ENCODE measurements around the gene BAZ2B. TPM values are rescaled to one million over a fixed set of nuclear protein-coding genes. Genes with fewer than 3 reads are reported as not detected.

Gene BAZ2B
- total and polyA plus RNA-seq, 8 donors, result 60.0 to 142 (median 101) TPM

DNA sequence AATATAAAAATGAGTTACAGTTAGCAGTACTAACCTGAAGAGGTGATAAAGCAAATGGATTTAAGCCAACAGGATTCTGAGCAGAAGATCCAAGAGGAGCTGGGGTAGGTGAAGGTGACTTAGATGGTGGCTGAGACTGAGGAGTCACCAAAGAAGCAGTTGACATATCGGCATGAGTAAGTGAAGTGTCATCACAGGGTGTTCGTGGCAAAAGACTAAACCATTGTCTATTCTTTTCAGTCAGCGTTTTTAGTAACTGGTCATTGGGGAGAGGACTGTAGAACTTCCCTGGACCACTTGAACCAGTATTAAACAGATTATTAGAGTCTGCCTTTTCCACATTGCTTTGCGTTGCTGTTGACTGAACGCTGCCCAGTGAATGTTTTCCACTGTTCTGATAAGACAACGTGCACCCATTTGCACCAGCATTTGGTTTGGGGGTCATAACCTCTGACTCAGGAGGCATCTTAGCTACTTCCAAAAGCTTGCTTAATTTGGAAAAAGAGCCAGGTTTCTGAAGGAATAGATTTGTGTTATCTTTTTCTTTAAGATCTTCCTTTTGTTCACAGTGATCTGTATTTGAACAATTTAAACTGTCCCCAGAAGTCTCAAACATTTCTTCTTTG lies 266.6 kb downstream of the BAZ2B start:
- DNase-seq (no peak), ATAC-seq (no peak)
- Histone ChIP-seq H3K36me3 (peaks cover 0 to 68% of the 10 kb centered on the region in 2 donors), H3K9me3 (no peaks in the 10 kb centered on the region), H3K4me3 (no peak overlapping the region), H3K4me1 (no peaks in the 10 kb centered on the region), H3K27me3 (no peaks in the 10 kb centered on the region), H3K27ac (no peak overlapping the region)
- intact Hi-C loops (cut with DNase I), result no loop called here
- TF ChIP-seq, protein P1, sequence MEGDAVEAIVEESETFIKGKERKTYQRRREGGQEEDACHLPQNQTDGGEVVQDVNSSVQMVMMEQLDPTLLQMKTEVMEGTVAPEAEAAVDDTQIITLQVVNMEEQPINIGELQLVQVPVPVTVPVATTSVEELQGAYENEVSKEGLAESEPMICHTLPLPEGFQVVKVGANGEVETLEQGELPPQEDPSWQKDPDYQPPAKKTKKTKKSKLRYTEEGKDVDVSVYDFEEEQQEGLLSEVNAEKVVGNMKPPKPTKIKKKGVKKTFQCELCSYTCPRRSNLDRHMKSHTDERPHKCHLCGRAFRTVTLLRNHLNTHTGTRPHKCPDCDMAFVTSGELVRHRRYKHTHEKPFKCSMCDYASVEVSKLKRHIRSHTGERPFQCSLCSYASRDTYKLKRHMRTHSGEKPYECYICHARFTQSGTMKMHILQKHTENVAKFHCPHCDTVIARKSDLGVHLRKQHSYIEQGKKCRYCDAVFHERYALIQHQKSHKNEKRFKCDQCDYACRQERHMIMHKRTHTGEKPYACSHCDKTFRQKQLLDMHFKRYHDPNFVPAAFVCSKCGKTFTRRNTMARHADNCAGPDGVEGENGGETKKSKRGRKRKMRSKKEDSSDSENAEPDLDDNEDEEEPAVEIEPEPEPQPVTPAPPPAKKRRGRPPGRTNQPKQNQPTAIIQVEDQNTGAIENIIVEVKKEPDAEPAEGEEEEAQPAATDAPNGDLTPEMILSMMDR (IDR thresholded peaks at IDR 0.05), result no peak

DNA sequence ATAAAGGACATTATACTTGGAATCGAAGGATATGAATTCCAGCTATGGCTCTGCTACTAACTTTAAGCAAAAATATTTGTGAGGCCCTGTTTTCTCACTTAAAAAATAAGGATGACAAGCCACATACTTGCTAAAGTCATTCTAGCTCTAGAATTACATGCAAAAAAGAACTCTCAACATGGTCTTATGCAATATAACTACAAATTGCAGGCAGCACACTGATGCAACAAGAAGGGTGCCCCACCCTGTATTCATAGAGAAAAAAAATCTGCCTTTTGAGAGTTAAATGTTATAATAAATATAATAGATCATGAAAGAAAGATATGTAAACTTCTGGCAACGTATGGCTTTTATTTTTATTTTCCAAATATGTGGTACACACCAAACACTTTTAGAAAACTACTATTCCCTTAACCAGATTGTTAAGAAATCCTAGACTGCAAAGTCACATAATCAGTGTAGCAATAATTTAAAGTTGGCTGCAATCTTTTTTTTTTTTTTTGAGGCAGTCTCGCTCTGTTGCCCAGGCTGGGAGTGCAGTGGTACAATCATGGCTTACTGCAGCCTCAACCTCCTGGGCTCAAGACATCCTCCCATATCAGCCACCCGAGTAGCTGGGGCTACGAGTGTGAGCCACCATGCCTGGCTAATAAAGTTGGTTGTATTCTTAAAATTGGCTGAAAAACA lies 289.6 kb downstream of the BAZ2B start:
- no peaks in the 10 kb centered on the region for H3K9me3 ChIP-seq
- H3K27ac ChIP-seq, result peak overlapping the region in 1 of 2 donors; percentile 85
- ATAC-seq (peak; percentile 52), DNase-seq (peak in 1 of 4 donors; percentile 1)
- peaks cover 0 to 17% of the 10 kb centered on the region in 2 donors for H3K4me1 ChIP-seq
- no peak overlapping the region for H3K4me3 ChIP-seq
- intact Hi-C loops (cut with DNase I), result no loop called here
- H3K36me3 ChIP-seq, result peaks cover 0 to 37% of the 10 kb centered on the region in 2 donors
- H3K27me3 ChIP-seq, result no peaks in the 10 kb centered on the region
- TF ChIP-seq, protein P1 (IDR thresholded peaks at IDR 0.05), result no peak

DNA sequence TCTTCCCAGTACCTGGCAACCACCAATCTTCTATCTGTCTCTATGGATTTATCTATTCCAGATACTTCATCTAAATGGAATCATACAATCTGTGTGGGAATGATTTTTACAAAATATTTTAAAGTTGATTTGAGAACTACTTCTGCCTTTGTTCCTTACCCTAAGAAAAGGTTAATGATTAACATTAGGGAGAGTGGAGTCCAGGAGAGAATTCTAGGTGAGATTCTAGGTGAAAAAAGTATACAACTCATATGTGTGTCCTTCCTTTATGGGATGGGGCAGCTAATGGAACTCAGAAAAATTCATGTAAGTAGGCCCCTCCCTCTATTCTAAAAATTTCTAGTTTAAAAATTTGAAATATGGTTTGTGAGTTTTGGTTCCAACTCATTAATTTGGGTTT lies 293.9 kb downstream of the BAZ2B start:
- Histone ChIP-seq H3K36me3 (peaks cover 0 to 52% of the 10 kb centered on the region in 2 donors), H3K9me3 (no peaks in the 10 kb centered on the region), H3K4me1 (peaks cover 0 to 17% of the 10 kb centered on the region in 2 donors), H3K27me3 (no peaks in the 10 kb centered on the region), H3K27ac (no peak overlapping the region), H3K4me3 (no peak overlapping the region)
- ATAC-seq (no peak), DNase-seq (no peak)
- TF ChIP-seq, protein P1 (IDR thresholded peaks at IDR 0.05), result no peak
- intact Hi-C loops (cut with DNase I), result no loop called here

DNA sequence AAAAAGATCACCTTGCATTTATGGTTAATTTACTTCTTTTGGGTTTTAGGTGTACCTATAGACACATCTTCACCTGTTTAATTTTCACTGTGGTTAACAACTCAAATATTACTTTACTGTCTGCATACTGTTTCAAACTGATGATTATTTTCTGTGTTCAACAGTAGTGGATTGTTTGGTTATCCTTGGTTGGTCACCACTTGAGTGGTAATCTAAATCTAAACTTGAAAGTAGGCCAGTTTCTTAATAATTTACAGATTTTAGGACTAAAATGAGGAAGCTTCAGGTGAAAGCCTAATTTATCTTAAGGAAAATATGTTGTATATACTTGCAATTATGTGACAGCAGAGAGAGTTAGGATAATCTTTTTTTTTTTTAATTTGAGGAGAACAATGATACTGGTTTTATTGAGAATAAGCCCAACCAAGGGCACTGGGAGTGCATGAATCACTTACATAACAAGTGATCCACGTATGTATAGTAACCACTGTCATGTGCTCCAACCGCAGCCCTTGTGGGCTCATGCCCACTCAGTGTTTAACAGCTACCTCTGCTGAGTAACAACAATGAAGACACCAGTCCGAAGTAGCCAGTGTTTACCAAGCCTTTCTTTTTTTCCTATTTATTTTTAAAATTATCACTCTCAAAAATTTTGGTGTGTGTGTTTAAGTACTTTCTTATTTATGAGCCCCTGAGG lies 298.8 kb downstream of the BAZ2B start:
- Histone ChIP-seq H3K27me3 (no peaks in the 10 kb centered on the region), H3K4me3 (no peak overlapping the region), H3K9me3 (no peaks in the 10 kb centered on the region), H3K27ac (no peak overlapping the region), H3K36me3 (peaks cover 0 to 58% of the 10 kb centered on the region in 2 donors), H3K4me1 (no peaks in the 10 kb centered on the region)
- TF ChIP-seq, protein P1 (IDR thresholded peaks at IDR 0.05), result no peak
- no peak for ATAC-seq
- no peak for DNase-seq
- intact Hi-C loops (cut with DNase I), result no loop called here

DNA sequence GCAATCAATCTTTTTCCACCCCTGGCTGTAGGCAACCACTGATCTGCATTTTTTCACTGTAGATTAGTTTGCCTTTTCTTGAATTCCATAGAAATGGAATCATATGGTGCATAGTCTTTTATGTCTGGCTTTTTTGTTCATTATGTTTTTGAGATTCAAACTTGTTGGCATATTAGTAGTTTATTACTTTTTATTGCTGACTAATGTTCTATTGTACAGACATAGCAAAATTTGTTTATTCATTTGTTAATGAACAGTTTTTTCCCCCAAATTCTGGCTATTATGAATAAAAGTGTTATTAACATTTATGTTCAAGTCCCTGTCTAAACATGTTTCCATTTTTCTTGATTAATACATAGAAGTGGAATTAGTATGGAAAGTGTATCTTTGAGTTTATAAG lies 308.4 kb downstream of the BAZ2B start:
- DNase-seq (no peak), ATAC-seq (no peak)
- no peak overlapping the region for H3K27ac ChIP-seq
- intact Hi-C loops (cut with DNase I), result no loop called here
- H3K4me3 ChIP-seq, result no peak overlapping the region
- TF ChIP-seq, protein P1 (IDR thresholded peaks at IDR 0.05), result no peak
- H3K9me3 ChIP-seq, result peaks cover 0 to 5% of the 10 kb centered on the region in 2 donors
- no peaks in the 10 kb centered on the region for H3K27me3 ChIP-seq
- no peaks in the 10 kb centered on the region for H3K36me3 ChIP-seq
- H3K4me1 ChIP-seq, result no peaks in the 10 kb centered on the region

Measured in left lung (tissue), 10 donors.